ENCODE data around the gene DAO.
"Not testable (repeated sequence)": the region's sequence is repeated elsewhere in the genome, so short reads cannot be mapped to it uniquely, and the experiment has no call there.

DAO gene

DNA sequence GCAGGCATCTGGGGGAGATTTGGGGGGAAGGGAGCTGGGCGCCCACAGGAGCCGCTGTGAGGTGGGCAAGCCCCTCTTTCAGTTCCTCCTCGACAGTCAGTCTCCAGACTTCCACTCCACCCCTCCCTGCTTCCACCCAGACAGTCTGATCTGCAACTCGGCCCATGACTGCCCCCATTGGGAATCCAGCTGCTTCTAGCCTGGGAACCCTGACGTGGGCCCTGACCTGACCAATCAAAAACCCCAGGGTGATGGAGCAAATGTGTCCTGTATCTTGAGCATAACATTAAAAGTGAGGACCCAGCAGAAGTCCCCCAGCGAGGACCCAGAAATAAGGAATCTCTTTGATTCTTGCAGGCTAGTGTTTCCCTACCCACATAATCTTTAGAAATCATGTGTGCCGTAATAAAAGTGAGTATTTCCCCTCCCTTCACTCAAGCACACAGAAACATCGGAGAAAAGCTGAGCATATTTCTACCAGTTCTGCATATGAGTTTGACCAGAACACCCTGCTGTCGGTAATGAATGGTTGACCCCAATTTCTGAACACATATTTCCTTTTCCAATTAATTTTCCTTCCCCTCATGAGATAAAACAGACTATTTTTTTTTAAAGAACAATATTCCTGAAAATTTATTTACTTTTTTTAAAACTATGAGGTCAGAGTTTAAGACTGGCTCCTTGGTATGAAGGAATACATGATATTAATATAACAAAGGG lies 28.9 kb upstream of the DAO start:
- peak; percentile 35 for DNase-seq

DNA sequence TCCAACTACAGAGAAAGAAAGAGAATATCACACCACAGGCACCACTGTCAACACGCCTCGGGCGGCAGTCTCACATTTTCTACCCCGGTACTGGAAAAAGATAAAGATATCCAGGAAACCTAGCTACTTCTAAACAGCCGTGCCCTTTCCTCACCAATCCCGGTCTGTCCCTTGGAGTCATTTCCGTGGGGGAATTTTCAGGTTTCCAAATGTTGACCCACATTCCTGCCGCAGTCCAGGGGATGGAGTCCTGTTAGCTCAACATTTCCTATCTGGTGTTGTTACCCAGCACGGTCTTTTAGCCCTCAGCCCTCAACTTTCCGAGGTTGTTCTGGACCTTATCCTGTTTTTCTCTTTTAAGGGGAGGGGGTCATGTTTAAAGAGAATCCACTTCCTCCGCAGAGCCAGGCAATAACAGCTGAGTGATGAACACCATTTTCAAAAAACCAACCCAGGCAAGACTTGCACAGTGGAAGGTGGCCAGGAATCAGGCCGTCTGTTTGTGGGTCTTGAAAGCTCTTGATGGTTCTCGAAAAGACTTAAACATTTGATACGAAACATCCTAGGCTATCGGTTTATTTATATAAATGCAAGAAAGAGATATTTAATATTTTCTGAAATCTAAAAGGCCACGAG lies 27.1 kb upstream of the DAO start:
- DNase-seq = no peak

DNA sequence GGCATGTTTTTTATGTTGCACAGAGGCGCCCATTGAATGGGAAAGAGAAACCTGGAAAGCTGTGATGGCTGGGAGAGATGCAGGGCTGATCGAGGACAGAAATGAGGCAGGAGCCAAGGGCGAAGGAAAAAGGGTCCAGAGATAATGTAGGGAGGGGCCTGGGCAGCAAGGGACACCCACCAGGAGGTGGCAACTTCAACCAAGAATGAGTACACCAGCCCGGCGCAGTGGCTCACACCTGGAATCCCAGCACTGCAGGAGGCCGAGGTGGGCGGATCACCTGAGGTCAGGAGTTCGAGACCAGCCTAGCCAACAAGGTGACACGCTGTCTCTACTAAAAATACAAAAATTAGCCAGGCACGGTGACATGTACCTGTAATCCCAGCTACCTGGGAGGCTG lies 26.5 kb upstream of the DAO start:
- DNase-seq = no peak

DNA sequence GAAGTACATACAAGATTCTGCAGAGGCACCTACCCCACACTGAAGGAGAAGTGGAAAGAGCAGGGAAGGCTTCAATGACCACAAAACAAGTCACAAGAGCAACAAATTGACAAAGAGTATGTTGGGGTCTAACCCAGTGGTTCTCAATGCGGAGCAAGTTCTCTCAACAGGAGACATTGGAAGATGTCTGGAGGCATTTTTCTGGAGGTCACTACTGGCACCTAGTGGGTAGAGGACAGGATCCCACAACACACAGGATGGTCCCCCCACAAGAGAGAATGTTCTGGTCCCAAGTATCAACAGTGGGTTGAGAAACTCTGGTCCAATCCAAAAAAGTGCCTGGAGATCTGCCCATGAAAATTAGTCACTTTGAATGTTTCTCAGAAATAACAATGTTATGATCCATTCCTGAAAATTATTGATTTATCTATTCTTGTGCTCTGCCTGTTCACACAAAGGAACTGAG lies 25.9 kb upstream of the DAO start:
- DNase-seq = no peak

DNA sequence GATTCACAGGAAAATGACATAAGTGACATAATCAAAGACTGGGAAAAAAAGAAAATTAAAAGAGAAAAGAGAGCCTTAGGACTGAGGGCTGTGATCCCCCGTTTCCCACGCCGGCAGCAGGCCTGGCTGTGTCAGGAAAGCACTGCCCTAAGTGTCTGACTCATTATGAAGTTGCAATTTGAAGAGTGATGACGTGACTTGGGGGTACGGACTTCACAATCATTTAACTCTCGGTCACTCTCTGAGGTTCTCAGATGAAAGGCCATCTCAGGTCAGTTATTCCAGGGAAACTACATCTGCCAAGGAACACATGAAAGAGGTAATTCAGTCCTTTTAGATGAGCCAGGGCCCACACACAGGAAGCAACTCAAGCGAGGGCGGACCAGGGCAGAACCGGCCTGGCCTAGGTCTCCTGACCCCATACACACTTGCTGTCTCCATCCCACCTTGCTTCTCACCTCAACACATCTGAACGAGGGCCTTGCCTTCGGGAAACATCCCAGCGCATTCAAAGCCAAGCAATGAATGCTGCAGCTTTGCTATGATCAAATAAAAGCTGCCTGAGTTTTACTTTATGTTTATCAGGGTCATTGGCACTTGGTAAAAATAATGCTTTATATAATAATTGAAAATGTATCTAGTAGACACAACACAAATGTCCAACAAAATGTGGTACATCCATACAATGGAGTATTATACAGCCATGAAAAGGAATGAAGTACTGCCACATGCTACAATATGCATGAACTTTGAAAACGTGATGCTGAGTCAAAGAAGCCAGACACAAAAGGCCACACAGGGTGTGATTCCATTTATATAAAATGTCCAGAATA lies 25.2 kb upstream of the DAO start:
- DNase-seq = no peak

DNA sequence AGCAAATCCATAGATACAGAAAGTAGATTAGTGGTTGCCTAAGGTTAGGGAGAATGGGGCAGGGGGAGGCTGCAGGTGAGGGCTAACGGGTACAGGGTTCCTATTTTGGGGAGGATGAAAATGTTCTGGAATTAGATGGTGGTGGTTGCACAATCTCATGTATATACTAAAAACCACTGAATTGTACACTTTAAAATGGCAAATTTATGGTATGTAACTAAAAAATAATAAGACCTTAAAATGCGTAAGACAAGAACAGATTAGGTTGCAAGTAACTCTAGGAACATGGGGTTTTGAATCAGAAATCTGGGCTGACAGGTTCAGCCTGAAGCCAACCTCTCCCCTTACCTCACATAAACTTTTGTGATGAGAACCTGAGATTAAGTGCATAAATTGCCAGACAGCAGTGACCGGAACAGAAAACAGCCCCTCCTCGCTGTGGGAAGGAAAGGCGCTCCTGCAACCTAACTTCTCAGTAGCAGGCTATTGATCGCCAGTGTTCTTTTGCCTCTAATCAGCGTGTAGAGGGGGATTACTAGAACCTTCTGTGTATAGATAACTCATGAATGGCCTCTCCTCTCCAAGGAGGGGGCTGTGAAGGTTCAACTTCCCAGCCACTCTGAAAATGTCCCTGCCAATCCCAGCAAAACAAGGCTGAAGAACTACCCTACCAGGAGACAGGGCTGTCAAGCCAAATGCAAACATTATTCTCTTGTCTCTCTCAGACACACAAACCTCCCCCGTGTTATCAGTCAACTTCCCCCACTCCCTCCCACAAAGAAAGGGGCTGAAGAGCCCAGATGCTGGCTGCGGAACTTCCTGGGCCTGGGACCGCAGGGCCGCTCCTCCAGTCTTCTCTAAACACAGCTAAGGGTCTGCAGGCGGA lies 24.4 kb upstream of the DAO start:
- DNase-seq = no peak

DNA sequence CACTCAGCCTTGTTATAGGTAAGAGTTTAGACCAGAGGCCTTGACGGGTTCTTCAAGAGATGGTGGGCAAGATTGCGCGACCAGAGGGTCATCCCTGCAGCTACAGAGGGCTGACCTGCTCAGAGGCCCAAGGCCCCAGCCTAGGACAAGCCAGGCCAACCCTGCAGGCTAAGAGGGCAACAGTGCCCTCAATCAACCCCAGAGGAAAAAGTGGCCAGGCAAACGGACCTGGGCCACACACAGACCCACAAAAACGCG lies 23.8 kb upstream of the DAO start:
- DNase-seq = no peak

DNA sequence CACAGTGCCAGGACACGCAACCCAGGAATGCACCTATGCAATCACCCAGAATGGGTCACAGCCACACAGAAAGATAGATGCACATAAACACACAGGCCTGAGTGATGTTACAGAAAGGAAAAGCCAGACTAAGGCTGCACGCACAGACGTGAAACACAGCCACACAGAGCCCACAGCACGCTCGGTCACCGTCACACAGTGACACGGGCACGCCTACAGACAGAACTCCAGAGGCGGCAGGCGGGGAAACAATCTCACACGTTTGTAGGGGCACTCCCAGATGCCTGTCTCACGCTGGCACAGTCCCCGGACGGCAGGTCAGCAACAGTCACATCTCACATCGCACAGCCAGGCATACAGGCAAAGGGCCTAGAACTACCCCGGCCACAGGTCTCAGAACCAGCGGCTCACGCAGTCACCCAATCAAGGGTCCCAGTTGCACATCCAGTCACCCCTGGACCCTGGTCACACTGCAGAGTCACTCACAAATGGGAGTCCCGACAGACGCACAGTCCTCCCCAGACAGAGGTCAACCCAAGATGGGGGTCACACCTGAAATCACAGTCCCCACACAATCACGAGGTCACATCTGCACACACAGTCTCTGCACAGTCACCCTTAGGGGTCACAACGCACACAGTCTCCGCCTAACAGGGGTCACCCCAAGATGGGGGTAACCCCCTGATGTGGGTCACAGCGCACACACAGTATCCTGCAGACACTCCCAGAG lies 23.3 kb upstream of the DAO start:
- no peak for DNase-seq

DNA sequence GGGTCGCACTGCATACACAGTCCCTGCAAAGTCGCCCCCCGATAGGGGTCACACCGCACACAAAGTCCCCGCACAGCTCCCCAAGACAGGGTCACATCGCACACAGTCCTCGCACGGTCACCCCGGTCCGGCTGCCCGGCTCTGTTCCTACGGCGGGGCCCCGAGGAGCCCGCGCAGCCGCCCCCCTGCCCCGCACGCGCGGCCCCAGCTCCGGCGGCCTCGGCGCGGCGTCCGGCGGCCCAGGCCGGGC lies 22.8 kb upstream of the DAO start:
- no peak for DNase-seq

DNA sequence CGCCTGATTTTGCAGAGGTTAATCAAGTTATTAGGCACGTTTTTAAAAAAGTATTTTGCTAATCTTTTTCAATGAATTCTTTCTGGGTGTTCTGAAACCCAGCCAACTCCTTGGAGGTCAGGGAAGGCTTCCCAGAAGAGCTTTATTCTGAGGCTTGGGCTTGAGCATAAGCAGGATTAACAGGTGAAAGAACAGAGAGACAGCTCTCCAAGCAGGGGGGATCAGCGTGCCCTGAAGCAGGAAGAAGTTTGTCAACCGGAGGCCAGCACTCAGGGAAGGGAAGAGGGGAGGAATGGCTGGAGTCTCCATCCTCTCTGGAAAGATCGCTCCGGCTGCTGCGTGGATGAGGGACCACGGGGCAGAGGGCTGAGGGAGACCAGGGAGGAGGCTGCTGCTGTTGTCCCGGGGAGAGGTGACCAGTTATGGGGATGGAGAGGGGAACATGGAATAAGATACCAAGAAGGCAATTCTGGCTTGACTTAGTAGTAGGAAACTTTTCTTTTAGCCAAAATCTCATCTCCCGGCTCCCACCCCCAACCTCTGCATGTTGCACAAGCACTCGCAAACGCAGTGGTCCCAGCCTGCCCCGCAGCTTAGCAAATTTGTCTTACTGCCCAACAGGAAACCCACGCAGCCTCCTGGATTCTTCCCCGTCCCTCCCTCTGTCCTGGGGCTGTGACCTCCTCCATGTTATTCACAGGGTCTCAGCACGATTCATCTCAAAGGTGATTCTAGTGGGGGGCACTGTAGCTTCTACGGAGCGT lies 21.4 kb upstream of the DAO start:
- no peak for DNase-seq

DNA sequence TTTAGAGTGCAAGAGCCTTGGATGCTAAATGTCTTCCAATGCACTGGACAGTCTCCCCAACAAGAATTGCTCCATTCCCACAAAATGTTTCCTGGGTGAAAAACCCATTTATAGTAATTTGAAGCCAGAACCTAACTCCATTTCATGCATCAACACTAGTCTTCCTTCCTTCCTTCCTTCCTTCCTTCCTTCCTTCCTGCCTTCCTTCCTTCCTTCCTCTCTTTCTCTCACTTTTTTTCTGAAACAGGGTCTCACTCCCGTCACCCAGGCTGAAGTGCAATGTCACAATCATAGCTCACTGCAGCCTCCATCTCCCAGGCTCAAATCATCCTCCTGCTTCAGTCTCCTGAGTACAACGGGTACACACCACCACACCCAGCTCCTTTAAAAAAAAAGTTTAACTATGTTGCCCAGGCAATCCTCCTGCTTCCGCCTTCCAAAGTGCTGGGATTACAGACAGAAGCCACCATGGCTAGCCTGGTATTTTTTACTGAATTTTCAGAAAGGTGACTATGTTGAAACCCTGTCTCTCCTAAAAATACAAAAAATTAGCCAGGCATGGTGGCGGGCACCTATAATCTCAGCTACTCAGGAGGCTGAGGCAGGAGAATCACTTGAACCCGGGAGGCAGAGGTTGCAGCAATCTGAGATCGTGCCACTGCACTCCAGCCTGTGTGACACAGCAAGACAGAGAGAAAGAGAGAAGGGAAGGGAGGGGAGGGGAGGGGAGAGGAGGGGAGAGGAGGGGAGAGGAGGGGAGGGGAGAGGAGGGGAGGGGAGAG lies 20.6 kb upstream of the DAO start:
- DNase-seq = not testable (repeated sequence)

DNA sequence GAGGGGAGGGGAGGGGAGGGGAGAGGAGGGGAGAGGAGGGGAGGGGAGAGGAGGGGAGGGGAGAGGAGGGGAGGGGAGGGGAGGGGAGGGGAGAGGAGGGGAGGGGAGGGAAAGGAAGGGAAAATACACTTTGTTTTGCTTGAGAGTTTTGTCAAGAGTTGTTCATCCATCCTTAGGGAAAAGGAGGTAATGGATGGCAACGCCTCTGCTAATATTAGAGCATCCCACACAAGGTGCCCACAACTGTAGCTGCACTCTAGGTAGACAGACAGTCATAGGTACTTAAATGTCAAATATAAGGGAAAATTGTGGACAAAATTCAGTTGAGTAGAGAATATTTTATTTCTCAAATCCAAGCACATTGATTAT lies 20.0 kb upstream of the DAO start:
- DNase-seq = no peak

DNA sequence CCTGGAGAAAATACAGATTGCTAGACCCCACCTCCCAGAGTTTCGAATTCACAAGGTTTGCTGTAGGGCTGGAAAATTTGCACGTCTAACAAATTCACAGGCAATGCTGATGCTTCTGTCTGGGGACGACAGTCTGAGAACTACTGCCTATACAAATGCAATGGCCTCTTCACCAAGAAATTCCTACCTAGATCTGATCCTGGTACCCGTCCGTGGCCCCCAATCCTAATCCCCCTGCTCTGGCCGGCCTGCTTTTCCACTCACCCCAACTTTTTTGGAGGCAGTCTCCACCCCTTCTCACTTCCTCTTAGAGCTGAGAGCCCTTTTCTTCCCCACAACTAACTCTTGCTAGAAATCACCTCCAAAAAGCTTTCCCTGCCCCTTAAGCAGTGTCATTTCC lies 19.4 kb upstream of the DAO start:
- no peak for DNase-seq

DNA sequence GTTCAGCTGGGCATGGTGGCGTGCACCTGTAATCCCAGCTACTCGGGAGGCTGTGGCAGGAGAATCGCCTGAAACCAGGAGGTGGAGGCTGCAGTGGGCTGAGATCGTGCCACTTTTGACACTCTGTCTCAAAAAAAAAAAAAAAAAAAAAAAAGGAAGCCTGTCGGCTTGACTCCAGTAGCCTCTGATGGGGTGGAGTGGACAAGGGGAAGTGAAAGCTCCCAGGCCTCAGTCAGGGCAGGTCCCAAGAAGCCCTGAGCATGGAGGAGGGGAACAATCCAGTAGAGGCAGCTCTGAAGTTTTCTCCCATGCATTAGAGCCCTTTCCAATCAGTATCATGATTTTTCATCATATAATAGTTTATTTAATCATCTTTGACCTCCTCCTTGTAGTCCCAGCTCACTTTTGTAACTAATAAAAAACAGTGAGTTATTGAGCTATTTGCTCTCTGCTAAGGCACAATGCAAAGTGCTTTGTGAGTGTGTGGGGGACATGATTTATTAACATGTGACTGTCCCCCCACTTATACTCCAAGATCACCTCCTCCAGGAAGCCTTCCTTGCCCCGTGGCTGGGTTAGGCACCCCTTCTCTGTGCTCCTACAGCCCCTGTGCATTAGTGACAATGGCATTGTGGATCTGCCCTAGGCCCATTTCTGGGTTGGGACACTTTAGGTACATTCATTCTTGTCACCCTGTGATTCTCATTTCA lies 17.9 kb upstream of the DAO start:
- no peak for DNase-seq

DNA sequence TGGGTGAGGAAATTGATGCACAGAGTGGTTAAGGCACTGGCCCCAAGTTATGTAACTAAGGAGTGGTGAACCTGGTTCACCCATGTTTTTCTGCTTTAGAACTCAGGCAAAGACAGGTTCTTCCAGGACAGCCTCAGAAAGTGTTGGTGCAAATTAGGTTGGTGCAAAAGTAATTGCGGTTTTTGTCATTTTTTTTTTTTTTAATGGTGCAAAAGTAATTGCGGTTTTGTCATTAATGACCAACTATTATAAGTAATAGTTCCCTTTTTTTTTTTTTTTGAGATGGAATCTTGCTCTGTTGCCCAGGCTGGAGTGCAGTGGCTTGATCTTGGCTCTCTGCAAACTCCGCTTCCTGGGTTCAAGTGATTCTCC lies 17.3 kb upstream of the DAO start:
- DNase-seq = no peak

DNA sequence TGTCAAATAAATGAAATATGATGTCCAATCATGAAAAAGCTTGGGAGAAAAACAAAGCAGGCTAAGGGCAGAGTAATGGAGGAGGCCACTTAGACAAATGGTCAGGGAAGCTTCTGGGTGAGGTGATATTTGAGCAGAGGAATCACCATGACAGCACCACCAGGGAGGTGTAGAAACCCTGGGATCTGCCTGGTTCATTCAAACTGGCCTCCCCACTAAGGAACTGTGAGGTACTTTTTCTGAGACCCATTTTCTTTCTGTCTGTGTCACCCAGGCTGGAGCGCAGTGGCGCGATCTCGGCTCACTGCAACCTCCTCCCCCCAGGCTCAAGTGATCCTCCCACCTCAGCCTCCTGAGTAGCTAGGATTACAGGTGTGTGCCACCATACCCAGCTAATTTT lies 14.7 kb upstream of the DAO start:
- DNase-seq = no peak

DNA sequence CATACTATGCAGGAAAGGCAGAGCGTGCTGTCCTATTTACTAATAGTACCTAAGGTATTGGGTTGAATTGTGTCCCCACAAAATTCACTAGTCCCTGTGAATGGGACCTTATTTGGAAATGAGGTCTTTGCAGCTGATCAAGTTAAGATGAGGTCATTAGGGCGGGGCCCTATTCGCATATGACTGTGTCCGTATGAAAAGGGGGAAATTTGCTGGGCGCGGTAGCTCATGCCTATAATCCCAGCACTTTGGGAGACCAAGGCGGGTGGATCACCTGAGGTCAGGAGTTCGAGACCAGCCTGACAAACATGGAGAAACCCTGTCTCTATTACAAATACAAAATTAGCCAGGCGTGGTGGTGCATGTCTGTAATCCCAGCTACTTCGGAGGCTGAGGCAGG lies 13.8 kb upstream of the DAO start:
- DNase-seq = not testable (repeated sequence)

DNA sequence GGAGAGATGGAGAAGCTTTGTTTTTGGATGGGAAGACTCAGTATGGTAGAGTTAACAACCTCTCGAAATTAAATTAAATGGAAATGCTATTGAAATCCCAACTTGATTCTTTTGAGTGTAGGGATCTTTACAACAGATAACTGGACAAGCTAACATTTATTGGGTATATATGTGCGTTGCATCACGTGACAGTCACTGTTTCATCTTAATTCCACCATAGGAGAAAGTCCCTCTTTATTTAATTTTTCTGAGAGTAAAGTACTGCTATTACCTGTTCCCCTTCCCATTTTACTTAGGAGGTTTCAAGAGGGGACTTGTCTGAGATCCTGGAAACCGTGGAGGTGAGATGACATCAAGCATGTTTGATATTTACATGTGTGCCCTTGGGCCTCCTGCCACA lies 11.1 kb upstream of the DAO start:
- no peak for DNase-seq

DNA sequence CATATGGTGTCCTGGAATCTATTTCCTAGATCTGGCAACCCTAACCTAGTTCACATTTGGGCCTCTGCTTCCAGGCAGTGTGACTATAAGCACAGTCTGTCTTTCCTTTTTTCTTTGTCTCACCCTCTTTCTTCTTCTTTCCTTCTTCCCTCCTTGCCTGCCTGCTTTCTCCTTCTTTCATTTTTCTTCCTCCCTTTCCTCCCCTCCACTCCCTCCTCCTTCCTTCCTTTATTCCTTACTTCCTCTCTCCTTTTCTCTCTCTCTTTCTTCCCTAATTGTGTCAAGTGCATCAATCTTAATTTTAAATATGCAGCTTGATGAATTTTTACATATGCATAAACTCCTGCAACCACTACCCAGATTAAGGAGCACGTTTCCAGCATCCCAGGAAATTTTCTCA lies 4.6 kb upstream of the DAO start:
- no peak for DNase-seq

DNA sequence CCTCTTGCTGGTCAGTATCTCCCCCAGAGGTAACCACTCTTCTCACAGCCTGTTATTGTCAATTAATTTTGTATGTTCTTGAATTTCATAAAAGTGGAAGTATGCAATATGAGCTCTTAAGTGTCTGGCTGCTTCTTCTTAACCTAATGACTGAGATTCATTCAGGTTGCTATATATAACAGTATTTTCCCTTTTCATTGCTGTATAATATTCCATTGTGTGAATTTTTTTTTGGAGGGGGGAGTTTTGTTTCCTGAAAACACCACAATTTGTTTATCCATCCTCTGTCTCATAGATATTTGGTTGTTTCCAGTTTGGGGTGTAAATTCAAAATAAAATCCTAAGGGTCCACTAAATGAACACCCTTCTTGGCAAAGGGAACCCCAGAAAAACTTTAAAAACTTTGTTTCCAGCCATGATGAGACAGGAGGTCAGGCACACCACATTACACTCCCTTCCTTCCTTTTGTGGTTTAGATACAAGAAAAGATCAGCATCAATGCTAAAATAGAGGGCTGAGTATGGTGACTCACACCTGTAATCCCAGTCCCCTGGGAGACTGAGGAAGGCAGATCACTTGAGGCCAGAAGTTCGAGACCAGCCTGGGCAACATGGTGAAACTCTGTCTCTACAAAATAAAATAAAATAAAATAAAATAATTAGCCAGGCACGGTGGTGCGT lies 4.1 kb upstream of the DAO start:
- no peak for DNase-seq

Data from NCI-H2171 treated with DMSO at 0.1 percent for 48 hours (cell line).